GM23338 (cell line): ENCODE results near the gene MYO6. TPM values are rescaled to one million over a fixed set of nuclear protein-coding genes. Genes with fewer than 3 reads are reported as not detected.

Experiments used
- ATAC-seq: fragments of 200-7000 bp; cut with Tn5 transposase; 3 replicates; pipeline ENCODE4 v1.9.1; 2020
- DNase-seq: peaks from one replicate; pipeline ENCODE4 v3.0.0-alpha.2; 2015; ENCODE audit warnings: low spot score
- H2AFZ ChIP-seq: fragments of 200-600 bp; sonication (generic); 2 replicates; pipeline ENCODE4 v1.8.0; 2016; ENCODE audit warnings: antibody characterized with exemption, mild to moderate bottlenecking, moderate library complexity
- H3F3A ChIP-seq: fragments of 200-600 bp; sonication (generic); replicated peaks from 2 replicates; pipeline ENCODE4 v1.8.0; 2017; ENCODE audit warnings: antibody characterized with exemption, mixed run types, low read depth
- H3K27ac ChIP-seq: fragments of 200-600 bp; sonication (generic); 2 replicates; pipeline ENCODE4 v1.6.1; 2016; ENCODE audit warnings: low read depth
- H3K27me3 ChIP-seq: fragments of 200-600 bp; sonication (generic); 2 replicates; pipeline ENCODE4 v1.8.0; 2016; ENCODE audit warnings: mild to moderate bottlenecking, mixed run types, moderate library complexity; ENCODE audit not compliant: insufficient read depth
- H3K36me3 ChIP-seq: fragments of 200-600 bp; sonication (generic); 2 replicates; pipeline ENCODE4 v1.8.0; 2016; ENCODE audit warnings: mild to moderate bottlenecking; ENCODE audit not compliant: insufficient read depth
- H3K4me1 ChIP-seq: fragments of 200-600 bp; sonication (generic); 2 replicates; pipeline ENCODE4 v1.8.0; 2016; ENCODE audit warnings: mild to moderate bottlenecking, moderate library complexity; ENCODE audit not compliant: insufficient read depth
- H3K4me2 ChIP-seq: fragments of 200-600 bp; sonication (generic); 2 replicates; pipeline ENCODE4 v1.7.1; 2017; ENCODE audit warnings: mixed run types
- H3K4me3 ChIP-seq: fragments of 200-600 bp; sonication (generic); 2 replicates; pipeline ENCODE4 v1.6.1; 2016; ENCODE audit warnings: mixed run types
- H3K79me2 ChIP-seq: fragments of 200-600 bp; sonication (generic); replicated peaks from 2 replicates; pipeline ENCODE4 v1.8.0; 2017; ENCODE audit warnings: mild to moderate bottlenecking; ENCODE audit not compliant: insufficient read depth
- H3K9me2 ChIP-seq: fragments of 200-600 bp; sonication (generic); 2 replicates; pipeline ENCODE4 v1.8.0; 2017; ENCODE audit not compliant: insufficient read depth
- H4K20me1 ChIP-seq: fragments of 200-600 bp; sonication (generic); replicated peaks from 2 replicates; pipeline ENCODE4 v1.8.0; 2017; ENCODE audit warnings: mild to moderate bottlenecking; ENCODE audit not compliant: insufficient read depth
- H3K27ac Mint-ChIP-seq: 2 replicates; pipeline ENCODE4 v1.8.0; 2020; ENCODE audit warnings: inconsistent platforms, mild to moderate bottlenecking, moderate library complexity, mixed read lengths
- H3K27me3 Mint-ChIP-seq: 3 replicates; pipeline ENCODE4 v1.8.0; 2022; ENCODE audit warnings: low read depth, mild to moderate bottlenecking, moderate library complexity, mixed read lengths, inconsistent platforms; ENCODE audit not compliant: insufficient read depth, poor library complexity
- H3K36me3 Mint-ChIP-seq: 3 replicates; pipeline ENCODE4 v1.8.0; 2021; ENCODE audit warnings: low read depth, mild to moderate bottlenecking, inconsistent platforms, moderate library complexity, mixed read lengths
- H3K4me1 Mint-ChIP-seq: 3 replicates; pipeline ENCODE4 v1.8.0; 2020; ENCODE audit warnings: mild to moderate bottlenecking, inconsistent platforms, mixed read lengths
- H3K4me3 Mint-ChIP-seq: 3 replicates; pipeline ENCODE4 v1.8.0; 2021; ENCODE audit warnings: moderate library complexity, mild to moderate bottlenecking, inconsistent platforms, mixed read lengths
- H3K9me3 Mint-ChIP-seq: 3 replicates; pipeline ENCODE4 v1.8.0; 2020; ENCODE audit warnings: moderate library complexity, mild to moderate bottlenecking, inconsistent platforms, mixed read lengths
- CREB1 ChIP-seq: fragments of 250-450 bp; sonication (Bioruptor Pico); IDR thresholded peaks from 2 replicates; pipeline ENCODE4 v1.5.0; 2020; ENCODE audit warnings: low read depth, mild to moderate bottlenecking, moderate library complexity
- ETS1 ChIP-seq: IDR thresholded peaks from 2 replicates; pipeline ENCODE4 v1.6.1; 2016; ENCODE audit warnings: antibody characterized with exemption
- EZH2 ChIP-seq: fragments of 200-600 bp; sonication (generic); IDR thresholded peaks from one replicate; pipeline ENCODE4 v1.8.0; 2017; ENCODE audit warnings: antibody characterized with exemption, mild to moderate bottlenecking, low read depth; ENCODE audit not compliant: unreplicated experiment
- EZH2phosphoT487 ChIP-seq: fragments of 200-600 bp; sonication (generic); IDR thresholded peaks from one replicate; pipeline ENCODE4 v1.8.1; 2018; ENCODE audit warnings: antibody characterized with exemption; ENCODE audit not compliant: unreplicated experiment
- JUNB ChIP-seq: IDR thresholded peaks from one replicate; pipeline ENCODE4 v1.6.1; 2016; ENCODE audit warnings: antibody characterized with exemption; ENCODE audit not compliant: unreplicated experiment
- REST ChIP-seq: IDR thresholded peaks from one replicate; pipeline ENCODE4 v1.6.1; 2018; ENCODE audit warnings: antibody characterized with exemption; ENCODE audit not compliant: unreplicated experiment
- STAT1 ChIP-seq: IDR thresholded peaks from one replicate; pipeline ENCODE4 v1.6.1; 2016; ENCODE audit warnings: antibody characterized with exemption; ENCODE audit not compliant: unreplicated experiment
- ZNF114 ChIP-seq: fragments of 250-450 bp; sonication (Bioruptor Pico); IDR thresholded peaks from 2 replicates; pipeline ENCODE4 v1.5.0; 2020; ENCODE audit warnings: mild to moderate bottlenecking, moderate library complexity
- ZNF331 ChIP-seq: fragments of 250-450 bp; sonication (Bioruptor Pico); IDR thresholded peaks from 2 replicates; pipeline ENCODE4 v1.5.0; 2020; ENCODE audit warnings: low read depth, mild to moderate bottlenecking, moderate library complexity
- polyA plus RNA-seq: library from polyadenylated mRNA; unstranded; fragments of >200 nt; fragmentation: Nextera tagmentation; extraction: Ambion mirVana; gene quantifications from 2 replicates; pipeline ENCODE4 v1.2.1, GENCODE V29; 2016
- total RNA-seq: library from RNA; depleted of rRNA; stranded (reverse); fragments of >200 nt; shearing (Covaris generic); gene quantifications from 2 replicates; pipeline ENCODE4 v1.2.3, GENCODE V29; 2014
- TF ChIP-seq, protein P1 (sequence below): fragments of 250-450 bp; sonication (Bioruptor Pico); IDR thresholded peaks from 2 replicates; pipeline ENCODE4 v1.5.0; 2020; ENCODE audit warnings: mild to moderate bottlenecking, moderate library complexity
- TF ChIP-seq, protein P2 (sequence below), 2 experiments: fragments of 200-600 bp in 1 of 2; sonication (generic) in 1 of 2; conservative IDR thresholded peaks; 2 replicates each; pipeline versions ENCODE4 v1.5.1 to v1.6.1; 2016 to 2017; ENCODE audit warnings: antibody characterized with exemption in 2 of 2, low read depth in 2 of 2, mild to moderate bottlenecking in 2 of 2, moderate library complexity in 1 of 2

Gene MYO6
- total and polyA plus RNA-seq, 2 experiments from 2014 or later, result 21.8 to 33.0 TPM

- TF ChIP-seq ZNF114, result no peak
- no peak for TF ChIP-seq EZH2
- TF ChIP-seq ETS1, result no peak
- TF ChIP-seq REST, result no peak
- no peak for TF ChIP-seq CREB1 (CRISPR knock-in tag)
- no peak for TF ChIP-seq JUNB
- TF ChIP-seq STAT1, result no peak
These were observed 37.9 kb upstream of the MYO6 start (continued) for GRCh38 chr6:75711173-75711572.

DNA sequence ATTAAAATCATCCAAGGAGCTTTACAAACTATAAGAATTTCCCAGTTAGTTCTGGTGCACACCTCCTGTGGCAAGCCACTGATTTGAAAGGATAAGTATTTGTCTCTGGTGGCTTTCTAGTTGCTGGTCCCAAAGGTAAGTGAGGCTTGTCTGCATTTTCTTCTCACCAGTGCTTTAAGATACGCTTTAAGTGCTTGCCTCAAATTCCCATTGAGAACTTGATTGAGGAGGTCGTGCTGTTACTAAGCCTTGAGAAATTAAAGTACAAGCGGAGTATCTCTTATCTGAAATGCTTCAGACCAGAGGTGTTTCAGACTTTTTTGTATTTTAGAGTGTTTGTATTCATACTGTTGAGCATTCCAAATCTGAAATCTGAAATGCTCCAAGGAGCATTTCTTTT is 29.9 kb upstream of the MYO6 start:
- DNase-seq (no peak), ATAC-seq (no peak)
- Mint-ChIP-seq H3K27ac (no peak overlapping the region), H3K27me3 (no peaks in the 10 kb centered on the region), H3K4me3 (no peak overlapping the region), H3K36me3 (peaks cover 9% of the 10 kb centered on the region; the same call in 2 of the 3 replicates), H3K4me1 (no peaks in the 10 kb centered on the region), H3K9me3 (no peaks in the 10 kb centered on the region)
- H3K4me3 ChIP-seq, result no peak overlapping the region
- no peak overlapping the region for H2AFZ ChIP-seq
- no peaks in the 10 kb centered on the region for H3K9me2 ChIP-seq
- no peak overlapping the region for H3K4me2 ChIP-seq
- no peaks in the 10 kb centered on the region for H3K79me2 ChIP-seq
- no peaks in the 10 kb centered on the region for H3F3A ChIP-seq
- no peaks in the 10 kb centered on the region for H3K4me1 ChIP-seq
- peaks cover 14% of the 10 kb centered on the region; the same call in 1 of the 2 replicates for H3K36me3 ChIP-seq
- H3K27me3 ChIP-seq, result no peaks in the 10 kb centered on the region
- H3K27ac ChIP-seq, result no peak overlapping the region
- no peaks in the 10 kb centered on the region for H4K20me1 ChIP-seq
- no peak for TF ChIP-seq JUNB
- TF ChIP-seq EZH2, result no peak
- TF ChIP-seq STAT1, result no peak
- TF ChIP-seq, protein P1, sequence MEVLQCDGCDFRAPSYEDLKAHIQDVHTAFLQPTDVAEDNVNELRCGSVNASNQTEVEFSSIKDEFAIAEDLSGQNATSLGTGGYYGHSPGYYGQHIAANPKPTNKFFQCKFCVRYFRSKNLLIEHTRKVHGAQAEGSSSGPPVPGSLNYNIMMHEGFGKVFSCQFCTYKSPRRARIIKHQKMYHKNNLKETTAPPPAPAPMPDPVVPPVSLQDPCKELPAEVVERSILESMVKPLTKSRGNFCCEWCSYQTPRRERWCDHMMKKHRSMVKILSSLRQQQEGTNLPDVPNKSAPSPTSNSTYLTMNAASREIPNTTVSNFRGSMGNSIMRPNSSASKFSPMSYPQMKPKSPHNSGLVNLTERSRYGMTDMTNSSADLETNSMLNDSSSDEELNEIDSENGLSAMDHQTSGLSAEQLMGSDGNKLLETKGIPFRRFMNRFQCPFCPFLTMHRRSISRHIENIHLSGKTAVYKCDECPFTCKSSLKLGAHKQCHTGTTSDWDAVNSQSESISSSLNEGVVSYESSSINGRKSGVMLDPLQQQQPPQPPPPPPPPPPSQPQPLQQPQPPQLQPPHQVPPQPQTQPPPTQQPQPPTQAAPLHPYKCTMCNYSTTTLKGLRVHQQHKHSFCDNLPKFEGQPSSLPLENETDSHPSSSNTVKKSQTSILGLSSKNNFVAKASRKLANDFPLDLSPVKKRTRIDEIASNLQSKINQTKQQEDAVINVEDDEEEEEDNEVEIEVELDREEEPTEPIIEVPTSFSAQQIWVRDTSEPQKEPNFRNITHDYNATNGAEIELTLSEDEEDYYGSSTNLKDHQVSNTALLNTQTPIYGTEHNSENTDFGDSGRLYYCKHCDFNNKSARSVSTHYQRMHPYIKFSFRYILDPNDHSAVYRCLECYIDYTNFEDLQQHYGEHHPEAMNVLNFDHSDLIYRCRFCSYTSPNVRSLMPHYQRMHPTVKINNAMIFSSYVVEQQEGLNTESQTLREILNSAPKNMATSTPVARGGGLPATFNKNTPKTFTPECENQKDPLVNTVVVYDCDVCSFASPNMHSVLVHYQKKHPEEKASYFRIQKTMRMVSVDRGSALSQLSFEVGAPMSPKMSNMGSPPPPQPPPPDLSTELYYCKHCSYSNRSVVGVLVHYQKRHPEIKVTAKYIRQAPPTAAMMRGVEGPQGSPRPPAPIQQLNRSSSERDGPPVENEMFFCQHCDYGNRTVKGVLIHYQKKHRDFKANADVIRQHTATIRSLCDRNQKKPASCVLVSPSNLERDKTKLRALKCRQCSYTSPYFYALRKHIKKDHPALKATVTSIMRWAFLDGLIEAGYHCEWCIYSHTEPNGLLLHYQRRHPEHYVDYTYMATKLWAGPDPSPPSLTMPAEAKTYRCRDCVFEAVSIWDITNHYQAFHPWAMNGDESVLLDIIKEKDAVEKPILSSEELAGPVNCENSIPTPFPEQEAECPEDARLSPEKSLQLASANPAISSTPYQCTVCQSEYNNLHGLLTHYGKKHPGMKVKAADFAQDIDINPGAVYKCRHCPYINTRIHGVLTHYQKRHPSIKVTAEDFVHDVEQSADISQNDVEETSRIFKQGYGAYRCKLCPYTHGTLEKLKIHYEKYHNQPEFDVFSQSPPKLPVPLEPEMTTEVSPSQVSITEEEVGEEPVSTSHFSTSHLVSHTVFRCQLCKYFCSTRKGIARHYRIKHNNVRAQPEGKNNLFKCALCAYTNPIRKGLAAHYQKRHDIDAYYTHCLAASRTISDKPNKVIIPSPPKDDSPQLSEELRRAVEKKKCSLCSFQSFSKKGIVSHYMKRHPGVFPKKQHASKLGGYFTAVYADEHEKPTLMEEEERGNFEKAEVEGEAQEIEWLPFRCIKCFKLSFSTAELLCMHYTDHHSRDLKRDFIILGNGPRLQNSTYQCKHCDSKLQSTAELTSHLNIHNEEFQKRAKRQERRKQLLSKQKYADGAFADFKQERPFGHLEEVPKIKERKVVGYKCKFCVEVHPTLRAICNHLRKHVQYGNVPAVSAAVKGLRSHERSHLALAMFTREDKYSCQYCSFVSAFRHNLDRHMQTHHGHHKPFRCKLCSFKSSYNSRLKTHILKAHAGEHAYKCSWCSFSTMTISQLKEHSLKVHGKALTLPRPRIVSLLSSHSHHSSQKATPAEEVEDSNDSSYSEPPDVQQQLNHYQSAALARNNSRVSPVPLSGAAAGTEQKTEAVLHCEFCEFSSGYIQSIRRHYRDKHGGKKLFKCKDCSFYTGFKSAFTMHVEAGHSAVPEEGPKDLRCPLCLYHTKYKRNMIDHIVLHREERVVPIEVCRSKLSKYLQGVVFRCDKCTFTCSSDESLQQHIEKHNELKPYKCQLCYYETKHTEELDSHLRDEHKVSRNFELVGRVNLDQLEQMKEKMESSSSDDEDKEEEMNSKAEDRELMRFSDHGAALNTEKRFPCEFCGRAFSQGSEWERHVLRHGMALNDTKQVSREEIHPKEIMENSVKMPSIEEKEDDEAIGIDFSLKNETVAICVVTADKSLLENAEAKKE, result no peak
- TF ChIP-seq ZNF331 (CRISPR knock-in tag), result no peak
- TF ChIP-seq ETS1, result no peak
- TF ChIP-seq, protein P2, sequence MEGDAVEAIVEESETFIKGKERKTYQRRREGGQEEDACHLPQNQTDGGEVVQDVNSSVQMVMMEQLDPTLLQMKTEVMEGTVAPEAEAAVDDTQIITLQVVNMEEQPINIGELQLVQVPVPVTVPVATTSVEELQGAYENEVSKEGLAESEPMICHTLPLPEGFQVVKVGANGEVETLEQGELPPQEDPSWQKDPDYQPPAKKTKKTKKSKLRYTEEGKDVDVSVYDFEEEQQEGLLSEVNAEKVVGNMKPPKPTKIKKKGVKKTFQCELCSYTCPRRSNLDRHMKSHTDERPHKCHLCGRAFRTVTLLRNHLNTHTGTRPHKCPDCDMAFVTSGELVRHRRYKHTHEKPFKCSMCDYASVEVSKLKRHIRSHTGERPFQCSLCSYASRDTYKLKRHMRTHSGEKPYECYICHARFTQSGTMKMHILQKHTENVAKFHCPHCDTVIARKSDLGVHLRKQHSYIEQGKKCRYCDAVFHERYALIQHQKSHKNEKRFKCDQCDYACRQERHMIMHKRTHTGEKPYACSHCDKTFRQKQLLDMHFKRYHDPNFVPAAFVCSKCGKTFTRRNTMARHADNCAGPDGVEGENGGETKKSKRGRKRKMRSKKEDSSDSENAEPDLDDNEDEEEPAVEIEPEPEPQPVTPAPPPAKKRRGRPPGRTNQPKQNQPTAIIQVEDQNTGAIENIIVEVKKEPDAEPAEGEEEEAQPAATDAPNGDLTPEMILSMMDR (conservative IDR thresholded peaks at IDR 0.05; ENCODE audit: low read depth in 2 of 2), result no peak
- no peak for TF ChIP-seq EZH2phosphoT487
